ENCODE measurements around the gene RTN4.

DNA sequence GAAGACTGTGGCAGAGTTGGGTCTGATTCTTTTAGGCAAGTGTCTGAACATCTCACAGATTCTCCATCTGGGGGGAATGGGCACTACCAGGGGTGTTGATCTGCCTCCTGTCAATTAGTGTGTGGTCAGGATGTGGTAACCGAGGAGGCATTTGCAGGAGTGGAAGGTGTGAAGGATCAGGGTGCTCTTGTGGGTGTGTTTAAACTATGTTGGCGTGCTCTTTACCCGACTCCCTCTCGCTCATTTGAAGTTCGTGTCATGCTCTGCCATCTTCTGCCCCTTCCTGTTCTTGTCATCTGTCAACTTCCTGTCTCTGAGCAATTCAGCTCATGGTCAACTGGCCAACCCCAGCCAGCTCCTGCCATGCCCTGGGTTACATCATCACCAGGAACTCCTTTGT lies 107.9 kb downstream of the RTN4 start:
- TF ChIP-seq SP1 (IDR thresholded peaks at IDR 0.05) (no peak), TARDBP (IDR thresholded peaks at IDR 0.05) (no peak), BHLHE40 (IDR thresholded peaks at IDR 0.05; ENCODE audit: borderline replicate concordance) (no peak), FOXA1 (IDR thresholded peaks at IDR 0.05) (no peak), SUZ12 (IDR thresholded peaks at IDR 0.05) (no peak), ELF4 (IDR thresholded peaks at IDR 0.05) (no peak), FOXK2 (IDR thresholded peaks at IDR 0.05) (no peak), HDGF (IDR thresholded peaks at IDR 0.05; ENCODE audit: borderline replicate concordance) (no peak), NFRKB (IDR thresholded peaks at IDR 0.05) (no peak), ARNT (IDR thresholded peaks at IDR 0.05) (no peak)
- TF ChIP-seq, protein P1, sequence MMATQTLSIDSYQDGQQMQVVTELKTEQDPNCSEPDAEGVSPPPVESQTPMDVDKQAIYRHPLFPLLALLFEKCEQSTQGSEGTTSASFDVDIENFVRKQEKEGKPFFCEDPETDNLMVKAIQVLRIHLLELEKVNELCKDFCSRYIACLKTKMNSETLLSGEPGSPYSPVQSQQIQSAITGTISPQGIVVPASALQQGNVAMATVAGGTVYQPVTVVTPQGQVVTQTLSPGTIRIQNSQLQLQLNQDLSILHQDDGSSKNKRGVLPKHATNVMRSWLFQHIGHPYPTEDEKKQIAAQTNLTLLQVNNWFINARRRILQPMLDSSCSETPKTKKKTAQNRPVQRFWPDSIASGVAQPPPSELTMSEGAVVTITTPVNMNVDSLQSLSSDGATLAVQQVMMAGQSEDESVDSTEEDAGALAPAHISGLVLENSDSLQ (IDR thresholded peaks at IDR 0.05) = no peak

Measured in HEK293T (cell line).